Panc1 (cell line): ENCODE results near the gene MCM3AP. TPM values are rescaled to one million over a fixed set of nuclear protein-coding genes. Genes with fewer than 3 reads are reported as not detected.
A peak's percentile ranks its signal among the peaks of the same experiment; 100 is the strongest.

ENCODE experiments used
- ATAC-seq: fragments of 200-7000 bp; cut with Tn5 transposase; 2 replicates; pipeline ENCODE4 v1.9.1; 2020; ENCODE audit warnings: mild to moderate bottlenecking, moderate library complexity
- BruUV-seq: library from RNA; stranded (reverse); fragments of 400-500 nt; replicated peaks from 2 replicates; lab custom pipeline; 2021; lab: Mats Ljungman, UMichigan
- CTCF ChIA-PET: fragments of 300-600 bp; sonication (Branson Sonifier 250); formaldehyde crosslinking; loops from one replicate; lab custom pipeline; 2022; ENCODE audit warnings: antibody characterized with exemption; lab: Charles Lee
- POLR2A ChIA-PET: fragments of 300-600 bp; sonication (Branson Sonifier 250); formaldehyde crosslinking; loops from one replicate; lab custom pipeline; 2022; ENCODE audit warnings: antibody characterized with exemption; lab: Charles Lee
- DNase-seq: peaks from one replicate; pipeline ENCODE4 v3.0.0-alpha.2; 2010; ENCODE audit warnings: low read depth, low spot score
- H3K27ac ChIP-seq: 2 replicates; pipeline ENCODE4 v1.5.1; 2011; ENCODE audit warnings: mild to moderate bottlenecking, low read length, inconsistent platforms
- H3K27me3 ChIP-seq: fragments of 200-500 bp; sonication (Bioruptor generic); 2 replicates; pipeline ENCODE4 v1.6.0; 2014; ENCODE audit warnings: low read length, inconsistent platforms; ENCODE audit not compliant: control insufficient read depth, insufficient read depth
- H3K36me3 ChIP-seq: fragments of 200-500 bp; sonication (Bioruptor generic); 2 replicates; pipeline ENCODE4 v1.5.1; 2014; ENCODE audit warnings: inconsistent platforms, mild to moderate bottlenecking, low read length, moderate library complexity; ENCODE audit not compliant: control insufficient read depth, insufficient read depth
- H3K4me1 ChIP-seq: 2 replicates; pipeline ENCODE4 v1.5.1; 2011; ENCODE audit warnings: inconsistent platforms, mild to moderate bottlenecking, low read length, moderate library complexity; ENCODE audit not compliant: control insufficient read depth, insufficient read depth
- H3K4me3 ChIP-seq, 2 experiments: 2 replicates each; pipeline ENCODE4 v1.5.1; 2011 to 2012; ENCODE audit warnings: low read depth in 2 of 2, low read length in 2 of 2, mild to moderate bottlenecking in 2 of 2, inconsistent platforms in 1 of 2, moderate library complexity in 1 of 2
- H3K9me3 ChIP-seq: fragments of 200-500 bp; sonication (Bioruptor generic); 2 replicates; pipeline ENCODE4 v1.5.1; 2014; ENCODE audit warnings: low read depth, mild to moderate bottlenecking, inconsistent platforms, low read length, moderate library complexity; ENCODE audit not compliant: control insufficient read depth, insufficient read depth
- POLR2AphosphoS5 ChIP-seq: IDR thresholded peaks from 2 replicates; pipeline ENCODE4 v1.6.1; 2012; ENCODE audit warnings: mild to moderate bottlenecking, low read depth, low read length, moderate library complexity
- SIN3A ChIP-seq: IDR thresholded peaks from 2 replicates; pipeline ENCODE4 v1.6.1; 2012; ENCODE audit warnings: low read depth, mild to moderate bottlenecking, low read length, moderate library complexity, borderline replicate concordance; ENCODE audit not compliant: insufficient read depth
- in situ Hi-C: cut with HindIII; loops from 2 replicates; pipeline ENCODE4 v1.10.0; 2016; ENCODE audit warnings: low sequenced_read_pairs, low pct_unique_long_range_greater_than_20kb
- intact Hi-C: fragments of 100-400 bp; cut with micrococcal nuclease; formaldehyde crosslinking; loops from one replicate; pipeline ENCODE4 v1.10.0; 2022; ENCODE audit not compliant: unreplicated experiment
- total RNA-seq: library from RNA; stranded (reverse); gene quantifications from one replicate; pipeline ENCODE4 v1.2.1, GENCODE V29; 2021; ENCODE audit not compliant: unreplicated experiment
- TF ChIP-seq, protein P1 (sequence below), 2 experiments: IDR thresholded peaks; 2 replicates each; pipeline ENCODE4 v1.6.1; 2011 to 2012; ENCODE audit warnings: low read depth in 2 of 2, control low read depth in 1 of 2, low read length in 1 of 2, mild to moderate bottlenecking in 1 of 2, moderate library complexity in 1 of 2; ENCODE audit not compliant: insufficient read depth in 1 of 2

The MCM3AP gene
- total RNA-seq, 1 experiment from 2014 or later, result 95.0 TPM

DNA sequence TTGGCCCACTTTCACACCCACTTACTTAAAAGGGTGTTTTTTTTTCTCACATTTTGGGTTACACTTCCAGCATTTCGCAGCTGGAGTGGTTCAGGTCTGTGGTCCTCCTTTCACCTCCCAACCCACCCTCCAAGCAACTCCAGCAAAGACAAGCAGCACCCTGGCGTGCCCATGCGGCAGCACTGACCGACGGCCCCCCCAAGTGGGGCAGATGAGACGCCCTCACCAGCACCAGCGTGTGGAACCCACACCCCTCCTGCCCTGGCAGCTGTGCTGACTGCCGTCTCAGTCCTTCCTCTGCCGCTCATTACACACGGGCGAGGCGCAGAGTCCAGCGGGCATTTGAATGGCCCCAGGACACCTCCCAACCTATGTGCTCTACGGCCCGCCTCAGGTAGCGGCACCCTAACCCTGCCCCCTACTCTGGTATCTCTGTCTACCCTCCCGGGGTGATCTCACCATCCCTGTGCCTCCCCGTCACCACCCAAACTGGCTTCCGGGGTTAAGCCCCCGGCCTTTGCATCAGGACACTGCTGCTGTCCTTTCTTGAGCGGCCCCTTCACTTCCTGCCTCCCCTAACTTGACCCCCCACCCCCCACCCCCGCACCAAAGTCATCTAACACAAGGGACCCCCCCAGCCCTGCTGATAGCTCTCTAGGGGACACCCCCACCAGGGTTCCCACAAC lies 67.8 kb downstream of the MCM3AP start:
- Histone ChIP-seq H3K27me3 (no peaks in the 10 kb centered on the region), H3K36me3 (no peaks in the 10 kb centered on the region), H3K4me1 (no peaks in the 10 kb centered on the region), H3K27ac (no peak overlapping the region), H3K9me3 (no peaks in the 10 kb centered on the region), H3K4me3 (no peak overlapping the region)
- no peak for TF ChIP-seq SIN3A
- TF ChIP-seq, protein P1, sequence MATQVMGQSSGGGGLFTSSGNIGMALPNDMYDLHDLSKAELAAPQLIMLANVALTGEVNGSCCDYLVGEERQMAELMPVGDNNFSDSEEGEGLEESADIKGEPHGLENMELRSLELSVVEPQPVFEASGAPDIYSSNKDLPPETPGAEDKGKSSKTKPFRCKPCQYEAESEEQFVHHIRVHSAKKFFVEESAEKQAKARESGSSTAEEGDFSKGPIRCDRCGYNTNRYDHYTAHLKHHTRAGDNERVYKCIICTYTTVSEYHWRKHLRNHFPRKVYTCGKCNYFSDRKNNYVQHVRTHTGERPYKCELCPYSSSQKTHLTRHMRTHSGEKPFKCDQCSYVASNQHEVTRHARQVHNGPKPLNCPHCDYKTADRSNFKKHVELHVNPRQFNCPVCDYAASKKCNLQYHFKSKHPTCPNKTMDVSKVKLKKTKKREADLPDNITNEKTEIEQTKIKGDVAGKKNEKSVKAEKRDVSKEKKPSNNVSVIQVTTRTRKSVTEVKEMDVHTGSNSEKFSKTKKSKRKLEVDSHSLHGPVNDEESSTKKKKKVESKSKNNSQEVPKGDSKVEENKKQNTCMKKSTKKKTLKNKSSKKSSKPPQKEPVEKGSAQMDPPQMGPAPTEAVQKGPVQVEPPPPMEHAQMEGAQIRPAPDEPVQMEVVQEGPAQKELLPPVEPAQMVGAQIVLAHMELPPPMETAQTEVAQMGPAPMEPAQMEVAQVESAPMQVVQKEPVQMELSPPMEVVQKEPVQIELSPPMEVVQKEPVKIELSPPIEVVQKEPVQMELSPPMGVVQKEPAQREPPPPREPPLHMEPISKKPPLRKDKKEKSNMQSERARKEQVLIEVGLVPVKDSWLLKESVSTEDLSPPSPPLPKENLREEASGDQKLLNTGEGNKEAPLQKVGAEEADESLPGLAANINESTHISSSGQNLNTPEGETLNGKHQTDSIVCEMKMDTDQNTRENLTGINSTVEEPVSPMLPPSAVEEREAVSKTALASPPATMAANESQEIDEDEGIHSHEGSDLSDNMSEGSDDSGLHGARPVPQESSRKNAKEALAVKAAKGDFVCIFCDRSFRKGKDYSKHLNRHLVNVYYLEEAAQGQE (IDR thresholded peaks at IDR 0.05; ENCODE audit: insufficient read depth in 1 of 2, low read depth in 2 of 2, low read length in 1 of 2), result no peak
- ChIA-PET POLR2A (no interaction called here), CTCF (no interaction called here)
- in situ Hi-C loops, result no loop called here
- TSS peak; percentile 37 for BruUV-seq
- intact Hi-C loops, result no loop called here
- no peak for ATAC-seq
- no peak for DNase-seq

DNA sequence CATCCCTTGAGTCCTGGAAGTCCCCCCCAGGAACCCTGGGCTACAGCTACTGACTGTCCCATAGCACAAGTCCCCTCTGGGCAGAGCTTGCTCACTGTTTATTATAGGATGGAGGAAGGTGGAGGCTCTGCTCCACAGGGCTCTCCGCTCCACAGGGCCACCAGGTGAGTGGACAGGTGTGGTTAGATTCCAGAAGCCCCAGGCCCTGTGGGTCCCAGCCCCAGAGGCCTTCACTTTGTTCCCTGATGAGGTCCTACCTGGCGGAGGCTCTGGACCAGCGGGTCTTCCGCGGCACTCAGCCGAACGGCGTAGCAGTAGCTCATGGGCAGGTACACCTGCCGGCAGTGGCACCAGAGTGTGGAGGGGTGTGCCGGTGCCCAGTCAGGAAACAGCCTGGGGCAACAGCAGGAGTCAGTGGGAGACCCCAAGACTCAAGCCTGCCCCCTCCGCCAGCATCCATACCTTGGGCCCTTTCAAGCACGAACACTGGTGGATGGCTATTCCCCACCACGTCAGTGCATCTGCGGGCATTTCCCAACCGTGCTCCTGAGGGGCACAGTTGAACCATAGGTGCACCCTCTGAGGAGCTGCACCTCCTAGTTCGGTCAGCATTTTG lies 69.2 kb downstream of the MCM3AP start:
- in situ Hi-C loops, result no loop called here
- H3K27me3 ChIP-seq, result no peaks in the 10 kb centered on the region
- ATAC-seq (no peak), DNase-seq (no peak)
- H3K36me3 ChIP-seq, result no peaks in the 10 kb centered on the region
- no TSS peak for BruUV-seq
- no peaks in the 10 kb centered on the region for H3K9me3 ChIP-seq
- no peak overlapping the region for H3K4me3 ChIP-seq
- POLR2A ChIA-PET, result no interaction called here
- TF ChIP-seq POLR2AphosphoS5 (no peak), SIN3A (no peak)
- TF ChIP-seq, protein P1 (IDR thresholded peaks at IDR 0.05; ENCODE audit: insufficient read depth in 1 of 2, low read depth in 2 of 2, low read length in 1 of 2), result no peak
- H3K4me1 ChIP-seq, result no peaks in the 10 kb centered on the region
- intact Hi-C loops, result no loop called here
- CTCF ChIA-PET, result no interaction called here
- H3K27ac ChIP-seq, result no peak overlapping the region
